Uterus (tissue), 2 donors: ENCODE data around the gene TMPRSS13.

Source experiments
- POLR2A ChIP-seq, 2 donors: fragments of 450-650 bp; IDR thresholded peaks; one replicate each; pipeline ENCODE4 v1.6.1; 2016; ENCODE audit warnings: antibody characterized with exemption in 2 of 2, mild to moderate bottlenecking in 1 of 2, moderate library complexity in 1 of 2
- TF ChIP-seq, protein P1 (sequence below), 4 experiments: fragments of 200-600 bp in 2 of 4; fragments of 450-650 bp in 2 of 4; sonication (generic) in 2 of 4; IDR thresholded peaks; one replicate each; pipeline ENCODE4 v1.5.1; 2016 to 2019; ENCODE audit warnings: antibody characterized with exemption in 4 of 4, mild to moderate bottlenecking in 2 of 4, moderate library complexity in 1 of 4

GRCh38 chr11:117902001-117902845 lies 27.0 kb downstream of the TMPRSS13 start:
- TF ChIP-seq, protein P1, sequence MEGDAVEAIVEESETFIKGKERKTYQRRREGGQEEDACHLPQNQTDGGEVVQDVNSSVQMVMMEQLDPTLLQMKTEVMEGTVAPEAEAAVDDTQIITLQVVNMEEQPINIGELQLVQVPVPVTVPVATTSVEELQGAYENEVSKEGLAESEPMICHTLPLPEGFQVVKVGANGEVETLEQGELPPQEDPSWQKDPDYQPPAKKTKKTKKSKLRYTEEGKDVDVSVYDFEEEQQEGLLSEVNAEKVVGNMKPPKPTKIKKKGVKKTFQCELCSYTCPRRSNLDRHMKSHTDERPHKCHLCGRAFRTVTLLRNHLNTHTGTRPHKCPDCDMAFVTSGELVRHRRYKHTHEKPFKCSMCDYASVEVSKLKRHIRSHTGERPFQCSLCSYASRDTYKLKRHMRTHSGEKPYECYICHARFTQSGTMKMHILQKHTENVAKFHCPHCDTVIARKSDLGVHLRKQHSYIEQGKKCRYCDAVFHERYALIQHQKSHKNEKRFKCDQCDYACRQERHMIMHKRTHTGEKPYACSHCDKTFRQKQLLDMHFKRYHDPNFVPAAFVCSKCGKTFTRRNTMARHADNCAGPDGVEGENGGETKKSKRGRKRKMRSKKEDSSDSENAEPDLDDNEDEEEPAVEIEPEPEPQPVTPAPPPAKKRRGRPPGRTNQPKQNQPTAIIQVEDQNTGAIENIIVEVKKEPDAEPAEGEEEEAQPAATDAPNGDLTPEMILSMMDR (IDR thresholded peaks at IDR 0.05) = no peak
- TF ChIP-seq POLR2A (IDR thresholded peaks at IDR 0.05) = no peak
